Mononuclear cell (primary cell): Measurements from ENCODE around the gene CASQ2. TPM values are rescaled to one million over a fixed set of nuclear protein-coding genes. Genes with fewer than 3 reads are reported as not detected.

Source experiments
- H3K27me3 ChIP-seq: 2 replicates; pipeline ENCODE4 v1.6.0; 2011; ENCODE audit warnings: low read length, control low read depth; ENCODE audit not compliant: insufficient read depth
- H3K4me1 ChIP-seq: 2 replicates; pipeline ENCODE4 v1.5.1; 2011; ENCODE audit warnings: mild to moderate bottlenecking, low read length, control low read depth; ENCODE audit not compliant: insufficient read depth
- H3K4me3 ChIP-seq: 2 replicates; pipeline ENCODE4 v1.5.1; 2011; ENCODE audit warnings: mild to moderate bottlenecking, low read length, moderate library complexity
- H3K9me3 ChIP-seq: 2 replicates; pipeline ENCODE4 v1.5.1; 2011; ENCODE audit warnings: low read depth, mild to moderate bottlenecking, control low read depth, low read length
- total RNA-seq: library from RNA; depleted of rRNA; stranded (reverse); fragments of >200 nt; gene quantifications from one replicate; pipeline ENCODE4 v1.2.3, GENCODE V29; 2012

Gene CASQ2
- total RNA-seq, 1 donor, result not detected

GRCh38 chr1:115705963-115706362 lies 62.6 kb downstream of the CASQ2 start:
- Histone ChIP-seq H3K9me3 (no peaks in the 10 kb centered on the region), H3K27me3 (no peaks in the 10 kb centered on the region), H3K4me1 (no peaks in the 10 kb centered on the region), H3K4me3 (no peak overlapping the region)

DNA sequence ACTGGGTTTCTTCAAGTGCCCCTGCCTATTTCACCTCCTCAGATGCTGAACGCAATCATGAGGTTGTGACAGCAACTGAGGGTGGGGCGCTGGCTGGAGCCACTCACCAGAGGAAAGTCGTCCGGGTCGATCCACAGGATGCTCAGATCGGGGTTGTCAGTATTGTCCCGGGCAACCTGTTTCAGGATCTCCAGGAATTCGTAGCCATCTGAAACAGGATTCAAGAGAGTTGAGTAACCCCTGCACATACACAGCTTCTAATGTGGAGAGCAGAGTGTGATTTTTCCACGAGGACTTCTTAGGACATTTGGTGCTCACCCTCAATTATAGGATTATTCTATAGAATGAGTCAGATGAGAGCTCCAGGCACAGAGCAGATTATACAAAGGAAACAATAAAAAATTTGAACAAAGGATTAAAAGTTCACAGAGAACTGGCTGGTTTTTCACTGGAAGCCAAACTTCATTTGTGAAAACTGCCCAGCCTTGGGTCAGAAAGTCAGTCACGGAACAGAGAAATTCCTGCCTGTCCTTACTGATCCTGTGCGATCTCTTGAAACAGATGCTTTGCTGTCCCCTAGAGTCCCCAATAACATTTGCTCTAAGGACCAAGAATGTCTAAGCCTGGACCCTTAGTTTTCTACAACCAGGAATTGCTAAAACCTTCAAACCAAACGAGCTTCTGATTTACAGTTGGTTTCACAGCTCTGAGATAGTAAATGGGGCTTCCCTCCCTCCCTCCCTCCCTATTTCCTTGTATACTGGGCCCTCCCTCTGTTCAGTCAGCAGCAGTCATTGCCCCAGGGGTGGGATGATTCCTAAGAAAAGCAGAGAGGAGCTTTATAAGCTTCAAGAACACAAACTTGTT lies 63.2 kb downstream of the CASQ2 start:
- no peaks in the 10 kb centered on the region for H3K9me3 ChIP-seq
- no peaks in the 10 kb centered on the region for H3K27me3 ChIP-seq
- no peaks in the 10 kb centered on the region for H3K4me1 ChIP-seq
- no peak overlapping the region for H3K4me3 ChIP-seq

DNA sequence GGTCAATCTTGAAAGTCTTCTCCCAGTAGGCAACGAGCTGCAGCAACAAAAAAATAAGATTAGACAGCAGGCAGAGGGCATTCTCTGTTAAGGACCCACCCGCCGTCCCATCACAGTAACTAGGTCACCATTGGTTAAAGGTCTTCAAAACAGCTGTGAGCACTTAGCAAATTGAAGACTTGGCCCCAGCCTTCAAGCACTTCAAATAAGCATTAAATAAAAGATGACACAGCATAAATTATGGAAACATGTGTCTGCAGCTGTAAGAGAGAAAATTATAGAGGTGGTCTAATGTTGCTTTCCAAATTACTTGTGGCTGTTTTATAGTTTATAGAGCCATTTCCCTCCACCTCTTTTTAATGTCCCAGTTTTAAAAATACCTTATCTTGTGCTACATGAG lies 65.6 kb downstream of the CASQ2 start:
- Histone ChIP-seq H3K4me1 (no peaks in the 10 kb centered on the region), H3K9me3 (no peaks in the 10 kb centered on the region), H3K27me3 (no peaks in the 10 kb centered on the region), H3K4me3 (no peak overlapping the region)

DNA sequence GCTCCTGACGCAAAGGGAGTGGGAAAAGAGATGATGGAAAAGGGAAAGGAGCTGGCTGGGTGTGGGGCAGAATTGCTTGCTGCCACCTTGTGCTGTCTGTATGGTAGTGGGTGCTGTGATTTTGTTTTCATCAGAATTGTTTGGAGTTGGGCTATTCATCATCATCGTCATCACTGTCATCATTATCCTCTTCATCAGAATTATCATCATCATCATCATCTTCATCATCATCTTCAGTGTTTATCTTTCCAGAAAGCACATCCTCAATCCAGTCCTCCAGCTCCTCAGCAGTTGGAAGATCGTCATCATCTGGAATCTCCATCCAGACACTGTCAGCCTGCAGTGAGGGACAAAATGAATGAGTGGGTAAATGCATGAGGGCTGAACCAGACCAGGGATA lies 67.4 kb downstream of the CASQ2 start:
- Histone ChIP-seq H3K9me3 (no peaks in the 10 kb centered on the region), H3K4me3 (no peak overlapping the region), H3K4me1 (no peaks in the 10 kb centered on the region), H3K27me3 (no peaks in the 10 kb centered on the region)

DNA sequence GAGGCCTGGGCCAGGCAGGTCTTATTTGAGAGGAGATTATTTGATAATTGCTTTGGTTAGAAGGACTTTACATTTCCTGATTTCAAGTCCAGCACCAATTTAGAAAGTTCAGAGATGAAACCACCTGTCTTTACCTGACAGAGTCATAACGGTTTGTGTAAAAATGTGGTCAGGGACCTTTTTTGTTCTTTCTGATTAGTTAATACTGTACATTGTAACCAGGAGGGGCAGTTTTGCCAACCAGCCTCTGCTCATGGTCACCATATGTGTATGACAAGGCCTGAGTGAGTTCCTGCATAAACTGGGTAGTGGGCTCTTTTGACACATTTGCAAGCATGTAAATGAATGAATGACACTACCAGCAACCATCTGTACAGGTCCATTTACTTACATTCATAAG lies 70.9 kb downstream of the CASQ2 start:
- Histone ChIP-seq H3K27me3 (no peaks in the 10 kb centered on the region), H3K4me1 (no peaks in the 10 kb centered on the region), H3K4me3 (no peak overlapping the region), H3K9me3 (no peaks in the 10 kb centered on the region)

- Histone ChIP-seq H3K4me3 (no peak overlapping the region), H3K9me3 (no peaks in the 10 kb centered on the region), H3K27me3 (no peaks in the 10 kb centered on the region), H3K4me1 (no peaks in the 10 kb centered on the region)
Measured at GRCh38 chr1:115694805-115695204, 73.7 kb downstream of the CASQ2 start.

GRCh38 chr1:115692224-115692623 lies 76.3 kb downstream of the CASQ2 start:
- no peaks in the 10 kb centered on the region for H3K27me3 ChIP-seq
- no peaks in the 10 kb centered on the region for H3K9me3 ChIP-seq
- H3K4me1 ChIP-seq, result no peaks in the 10 kb centered on the region
- H3K4me3 ChIP-seq, result no peak overlapping the region

- no peaks in the 10 kb centered on the region for H3K9me3 ChIP-seq
- no peaks in the 10 kb centered on the region for H3K27me3 ChIP-seq
- H3K4me3 ChIP-seq, result no peak overlapping the region
- H3K4me1 ChIP-seq, result no peaks in the 10 kb centered on the region
Measured at GRCh38 chr1:115690972-115691371, 77.5 kb downstream of the CASQ2 start.

- no peaks in the 10 kb centered on the region for H3K4me1 ChIP-seq
- no peaks in the 10 kb centered on the region for H3K27me3 ChIP-seq
- no peaks in the 10 kb centered on the region for H3K9me3 ChIP-seq
- H3K4me3 ChIP-seq, result no peak overlapping the region
Measured at GRCh38 chr1:115687744-115688143, 80.8 kb downstream of the CASQ2 start.

DNA sequence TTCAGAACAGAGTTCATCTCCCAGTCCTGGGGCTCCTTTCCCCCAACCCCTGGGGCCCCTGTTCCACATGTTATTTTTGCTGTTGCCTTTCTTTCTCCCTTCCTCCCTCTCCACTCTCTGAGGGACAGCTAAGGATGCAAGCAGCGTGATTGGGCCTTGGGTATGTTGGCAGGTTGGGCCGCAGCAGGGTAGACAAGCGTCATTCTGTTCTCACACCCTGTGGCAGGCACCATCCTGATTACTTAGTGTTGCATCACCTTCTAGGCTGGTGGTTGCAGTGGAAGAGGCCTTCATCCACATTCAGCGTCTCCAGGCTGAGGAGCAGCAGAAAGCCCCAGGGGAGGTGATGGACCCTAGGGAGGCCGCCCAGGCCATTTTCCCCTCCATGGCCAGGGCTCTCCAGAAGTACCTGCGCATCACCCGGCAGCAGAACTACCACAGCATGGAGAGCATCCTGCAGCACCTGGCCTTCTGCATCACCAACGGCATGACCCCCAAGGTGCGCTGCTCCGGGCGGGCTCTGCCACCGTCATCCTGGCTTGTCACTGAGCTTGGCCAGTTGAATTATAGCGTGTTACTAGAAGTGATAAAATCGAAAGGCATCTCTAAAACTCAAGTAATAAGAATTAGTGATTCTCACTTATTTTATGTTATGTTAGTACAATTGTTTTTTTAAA lies 83.3 kb downstream of the CASQ2 start:
- Histone ChIP-seq H3K9me3 (no peaks in the 10 kb centered on the region), H3K4me3 (no peak overlapping the region), H3K27me3 (no peaks in the 10 kb centered on the region), H3K4me1 (no peaks in the 10 kb centered on the region)

DNA sequence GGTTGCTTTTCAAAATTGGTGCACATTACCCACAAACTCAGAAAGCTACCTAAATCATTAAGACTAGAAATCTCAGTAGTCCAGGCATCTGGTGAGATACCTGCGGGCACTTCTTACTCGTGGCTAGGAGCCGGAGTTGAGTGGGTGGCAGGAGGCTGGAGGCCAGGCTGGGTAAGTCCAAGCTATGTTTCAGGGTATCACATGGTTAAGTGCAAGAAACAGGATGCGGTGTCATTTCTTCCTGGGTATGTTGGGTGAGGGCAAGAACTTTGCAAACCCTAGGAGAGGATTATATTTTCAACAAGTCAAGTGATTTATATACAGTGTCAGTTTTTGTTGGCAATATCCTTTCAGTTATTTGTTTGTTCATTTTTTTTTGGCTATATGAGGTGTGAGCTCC lies 85.7 kb downstream of the CASQ2 start:
- Histone ChIP-seq H3K27me3 (no peaks in the 10 kb centered on the region), H3K4me1 (no peaks in the 10 kb centered on the region)

GRCh38 chr1:115680730-115681111 lies 87.8 kb downstream of the CASQ2 start:
- no peaks in the 10 kb centered on the region for H3K9me3 ChIP-seq
- no peaks in the 10 kb centered on the region for H3K4me1 ChIP-seq
- no peaks in the 10 kb centered on the region for H3K27me3 ChIP-seq
- no peak overlapping the region for H3K4me3 ChIP-seq

More for the DNA sequence above, 85.7 kb downstream of the CASQ2 start:
- H3K4me3 ChIP-seq, result no peak overlapping the region
- no peaks in the 10 kb centered on the region for H3K9me3 ChIP-seq

GRCh38 chr1:115679141-115679611 lies 89.3 kb downstream of the CASQ2 start:
- H3K27me3 ChIP-seq, result no peaks in the 10 kb centered on the region
- H3K9me3 ChIP-seq, result no peaks in the 10 kb centered on the region
- H3K4me3 ChIP-seq, result no peak overlapping the region
- H3K4me1 ChIP-seq, result no peaks in the 10 kb centered on the region

GRCh38 chr1:115678141-115678540 lies 90.4 kb downstream of the CASQ2 start:
- H3K9me3 ChIP-seq, result no peaks in the 10 kb centered on the region
- no peaks in the 10 kb centered on the region for H3K27me3 ChIP-seq
- H3K4me3 ChIP-seq, result no peak overlapping the region
- no peaks in the 10 kb centered on the region for H3K4me1 ChIP-seq

- Histone ChIP-seq H3K27me3 (no peaks in the 10 kb centered on the region), H3K9me3 (no peaks in the 10 kb centered on the region), H3K4me3 (no peak overlapping the region), H3K4me1 (no peaks in the 10 kb centered on the region)
Measured at GRCh38 chr1:115677565-115677964, 90.9 kb downstream of the CASQ2 start.

GRCh38 chr1:115677182-115677555 lies 91.3 kb downstream of the CASQ2 start:
- no peaks in the 10 kb centered on the region for H3K27me3 ChIP-seq
- no peaks in the 10 kb centered on the region for H3K4me1 ChIP-seq
- H3K9me3 ChIP-seq, result no peaks in the 10 kb centered on the region
- no peak overlapping the region for H3K4me3 ChIP-seq
